ENCODE results near the gene CDH22.

Gene CDH22

GRCh38 chr20:46220455-46221207 lies 87.7 kb downstream of the CDH22 start:
- peaks cover 0 to 9% (median 0%) of the 10 kb centered on the region in 10 experiments; a peak in 5 of 20 replicates for H3K4me1 ChIP-seq
- no peak overlapping the region for H3K27ac ChIP-seq
- H3K4me3 ChIP-seq, result no peak overlapping the region
- no peaks in the 10 kb centered on the region for H3K9me3 ChIP-seq (replicated peaks in 1 of 11)
- peaks cover 0 to 7% (median 0%) of the 10 kb centered on the region in 11 experiments; a peak in 5 of 22 replicates for H4K20me1 ChIP-seq
- H3K9ac ChIP-seq, result no peak overlapping the region
- H3K36me3 ChIP-seq, result no peaks in the 10 kb centered on the region
- no peaks in the 10 kb centered on the region for H3K27me3 ChIP-seq
- TF ChIP-seq Cebpa-rat (IDR thresholded peaks at IDR 0.05), result no peak
- no peak overlapping the region for H3K4me2 ChIP-seq

- Histone ChIP-seq H4K20me1 (peaks cover 0 to 7% (median 0%) of the 10 kb centered on the region in 11 experiments; a peak in 5 of 22 replicates), H3K27me3 (no peaks in the 10 kb centered on the region), H3K9me3 (replicated peaks in 1 of 11) (no peaks in the 10 kb centered on the region), H3K9ac (no peak overlapping the region), H3K27ac (no peak overlapping the region), H3K4me1 (peaks cover 0 to 9% (median 0%) of the 10 kb centered on the region in 10 experiments; a peak in 5 of 20 replicates), H3K4me3 (no peak overlapping the region), H3K36me3 (no peaks in the 10 kb centered on the region), H3K4me2 (no peak overlapping the region)
- TF ChIP-seq Cebpa-rat (IDR thresholded peaks at IDR 0.05), result no peak
Observed at GRCh38 chr20:46219920-46220319, 88.4 kb downstream of the CDH22 start.

- Histone ChIP-seq H3K9me3 (replicated peaks in 1 of 11) (no peaks in the 10 kb centered on the region), H3K4me2 (no peak overlapping the region), H3K4me1 (peaks cover 0 to 9% (median 0%) of the 10 kb centered on the region in 10 experiments; a peak in 5 of 20 replicates), H3K27me3 (0 out of 22 replicates have a peak, but pooled peaks cover 0 to 4% (median 0%) of the 10 kb centered on the region in 11 experiments), H3K36me3 (no peaks in the 10 kb centered on the region), H3K9ac (no peak overlapping the region), H4K20me1 (peaks cover 0 to 8% (median 0%) of the 10 kb centered on the region in 11 experiments; a peak in 5 of 22 replicates), H3K4me3 (no peak overlapping the region), H3K27ac (no peak overlapping the region)
- no peak for TF ChIP-seq Cebpa-rat (IDR thresholded peaks at IDR 0.05)
Observed at GRCh38 chr20:46219190-46219589, 89.1 kb downstream of the CDH22 start.

GRCh38 chr20:46218656-46219055 lies 89.6 kb downstream of the CDH22 start:
- H3K4me3 ChIP-seq, result no peak overlapping the region
- H3K9ac ChIP-seq, result no peak overlapping the region
- TF ChIP-seq Cebpa-rat (IDR thresholded peaks at IDR 0.05), result no peak
- peaks cover 0 to 9% (median 0%) of the 10 kb centered on the region in 10 experiments; a peak in 5 of 20 replicates for H3K4me1 ChIP-seq
- H3K9me3 ChIP-seq (replicated peaks in 1 of 11), result no peaks in the 10 kb centered on the region
- H4K20me1 ChIP-seq, result peaks cover 0 to 11% (median 0%) of the 10 kb centered on the region in 11 experiments; a peak in 5 of 22 replicates
- H3K4me2 ChIP-seq, result no peak overlapping the region
- no peak overlapping the region for H3K27ac ChIP-seq
- H3K27me3 ChIP-seq, result 0 out of 22 replicates have a peak, but pooled peaks cover 0 to 5% (median 0%) of the 10 kb centered on the region in 11 experiments
- no peaks in the 10 kb centered on the region for H3K36me3 ChIP-seq

- 0 out of 22 replicates have a peak, but pooled peaks cover 0 to 5% (median 0%) of the 10 kb centered on the region in 11 experiments for H3K27me3 ChIP-seq
- H3K9me3 ChIP-seq (replicated peaks in 1 of 11), result no peaks in the 10 kb centered on the region
- no peak overlapping the region for H3K4me2 ChIP-seq
- no peak for TF ChIP-seq Cebpa-rat (IDR thresholded peaks at IDR 0.05)
- no peaks in the 10 kb centered on the region for H3K36me3 ChIP-seq
- peaks cover 0 to 9% (median 0%) of the 10 kb centered on the region in 10 experiments; a peak in 5 of 20 replicates for H3K4me1 ChIP-seq
- H3K27ac ChIP-seq, result no peak overlapping the region
- H4K20me1 ChIP-seq, result peaks cover 0 to 14% (median 0%) of the 10 kb centered on the region in 11 experiments; a peak in 3 of 22 replicates
- no peak overlapping the region for H3K4me3 ChIP-seq
- no peak overlapping the region for H3K9ac ChIP-seq
Observed at GRCh38 chr20:46217583-46217982, 90.7 kb downstream of the CDH22 start.

GRCh38 chr20:46216770-46217464 lies 91.4 kb downstream of the CDH22 start:
- H3K4me3 ChIP-seq, result no peak overlapping the region
- 0 out of 22 replicates have a peak, but pooled peaks cover 0 to 5% (median 0%) of the 10 kb centered on the region in 11 experiments for H3K27me3 ChIP-seq
- H3K9ac ChIP-seq, result no peak overlapping the region
- H4K20me1 ChIP-seq, result peaks cover 0 to 20% (median 0%) of the 10 kb centered on the region in 11 experiments; a peak in 3 of 22 replicates
- peaks cover 0 to 9% (median 0%) of the 10 kb centered on the region in 10 experiments; a peak in 5 of 20 replicates for H3K4me1 ChIP-seq
- H3K36me3 ChIP-seq, result no peaks in the 10 kb centered on the region
- H3K4me2 ChIP-seq, result no peak overlapping the region
- H3K27ac ChIP-seq, result no peak overlapping the region
- H3K9me3 ChIP-seq (replicated peaks in 1 of 11), result no peaks in the 10 kb centered on the region
- TF ChIP-seq Cebpa-rat (IDR thresholded peaks at IDR 0.05), result no peak

- no peaks in the 10 kb centered on the region for H3K36me3 ChIP-seq
- H3K4me3 ChIP-seq, result no peak overlapping the region
- peaks cover 0 to 20% (median 0%) of the 10 kb centered on the region in 11 experiments; a peak in 3 of 22 replicates for H4K20me1 ChIP-seq
- H3K4me2 ChIP-seq, result no peak overlapping the region
- H3K9ac ChIP-seq, result no peak overlapping the region
- peaks cover 0 to 5% (median 0%) of the 10 kb centered on the region in 10 experiments; a peak in 5 of 20 replicates for H3K4me1 ChIP-seq
- TF ChIP-seq Cebpa-rat (IDR thresholded peaks at IDR 0.05), result no peak
- no peak overlapping the region for H3K27ac ChIP-seq
- no peaks in the 10 kb centered on the region for H3K9me3 ChIP-seq (replicated peaks in 1 of 11)
- H3K27me3 ChIP-seq, result 0 out of 22 replicates have a peak, but pooled peaks cover 0 to 5% (median 0%) of the 10 kb centered on the region in 11 experiments
Observed at GRCh38 chr20:46215913-46216707, 92.2 kb downstream of the CDH22 start.

GRCh38 chr20:46214824-46215488 lies 93.3 kb downstream of the CDH22 start:
- Histone ChIP-seq H3K4me3 (no peak overlapping the region), H3K27me3 (0 out of 22 replicates have a peak, but pooled peaks cover 0 to 5% (median 0%) of the 10 kb centered on the region in 11 experiments)

More at GRCh38 chr20:46214824-46215488, 93.3 kb downstream of the CDH22 start:
- Histone ChIP-seq H3K27ac (no peak overlapping the region), H3K36me3 (no peaks in the 10 kb centered on the region), H3K9me3 (replicated peaks in 1 of 11) (no peaks in the 10 kb centered on the region), H3K4me2 (no peak overlapping the region), H3K4me1 (no peaks in the 10 kb centered on the region), H3K9ac (no peak overlapping the region), H4K20me1 (peaks cover 0 to 20% (median 0%) of the 10 kb centered on the region in 11 experiments; a peak in 3 of 22 replicates)
- TF ChIP-seq Cebpa-rat (IDR thresholded peaks at IDR 0.05), result no peak

All from BLaER1 treated with 17β-estradiol and CSF1 and Interleukin-3, amounts not matched to agents 10 nM and 100 nM (cell line).